ENCODE results near the gene SORCS2. TPM values are rescaled to one million over a fixed set of nuclear protein-coding genes. Genes with fewer than 3 reads are reported as not detected.

The SORCS2 gene
- polyA plus RNA-seq, 1 donor (not counting 4 experiments of a cell fraction or from before 2014, with no cell fraction given) = 0.09 TPM

- no peaks in the 10 kb centered on the region for H3K79me2 ChIP-seq (ENCODE audit: control insufficient read depth, insufficient read depth, low read length)
- FAIRE-seq (no peak), DNase-seq (ENCODE audit: low read depth, low spot score) (no peak)
- H3K4me2 ChIP-seq (ENCODE audit: control insufficient read depth, extremely low read depth, insufficient read depth, low read depth, low read length) = no peak overlapping the region
- H3K9me3 ChIP-seq (ENCODE audit: control insufficient read depth, low read depth, low read length) = no peaks in the 10 kb centered on the region
- dilution Hi-C loops (cut with MboI; ENCODE audit: extremely low pct_ligation_motif_present, low sequenced_read_pairs) = no loop called here
- H3K27ac ChIP-seq (ENCODE audit: control insufficient read depth, insufficient read depth, low read length) = no peak overlapping the region
- H3K36me3 ChIP-seq (ENCODE audit: control insufficient read depth in 2 of 2, extremely low read depth in 1 of 2, insufficient read depth in 2 of 2, low read length in 2 of 2) = no peaks in the 10 kb centered on the region
- H3K9me1 ChIP-seq (ENCODE audit: control insufficient read depth, extremely low read depth, insufficient read depth, low read length) = no peaks in the 10 kb centered on the region
- H4K20me1 ChIP-seq (ENCODE audit: control insufficient read depth, extremely low read depth, insufficient read depth, low read length) = peaks cover under 1% of the 10 kb centered on the region
- TF ChIP-seq EZH2 (IDR thresholded peaks at IDR 0.05; ENCODE audit: low read length) (no peak), CTCF (optimal IDR thresholded peaks at IDR 0.05 in 1 of 3, IDR thresholded peaks at IDR 0.05 in 1 of 3, conservative IDR thresholded peaks at IDR 0.05 in 1 of 3; ENCODE audit: extremely low read depth in 1 of 3, insufficient read depth in 2 of 3, low read length in 3 of 3) (no peak)
- H3K4me3 ChIP-seq (ENCODE audit: control insufficient read depth in 2 of 3, extremely low read depth in 1 of 3, insufficient read depth in 2 of 3, low read depth in 1 of 3, low read length in 3 of 3) = no peak overlapping the region
- H3K4me1 ChIP-seq (ENCODE audit: control insufficient read depth, extremely low read depth, insufficient read depth, low read length) = peaks cover 11% of the 10 kb centered on the region
- H3K9ac ChIP-seq (ENCODE audit: control insufficient read depth, extremely low read depth, insufficient read depth, low read length) = no peak overlapping the region
- no peak overlapping the region for H2AFZ ChIP-seq (ENCODE audit: control insufficient read depth, low read length)
- H3K27me3 ChIP-seq (ENCODE audit: control insufficient read depth, extremely low read depth, insufficient read depth, low read length) = peaks cover 15% of the 10 kb centered on the region
Observed at GRCh38 chr4:7332216-7333023, 140.1 kb downstream of the SORCS2 start.

- no peak overlapping the region for H3K9ac ChIP-seq (ENCODE audit: control insufficient read depth, extremely low read depth, insufficient read depth, low read length)
- no peak overlapping the region for H2AFZ ChIP-seq (ENCODE audit: control insufficient read depth, low read length)
- no peaks in the 10 kb centered on the region for H3K36me3 ChIP-seq (ENCODE audit: control insufficient read depth in 2 of 2, extremely low read depth in 1 of 2, insufficient read depth in 2 of 2, low read length in 2 of 2)
- H3K4me2 ChIP-seq (ENCODE audit: control insufficient read depth, extremely low read depth, insufficient read depth, low read depth, low read length) = no peak overlapping the region
- dilution Hi-C loops (cut with MboI; ENCODE audit: extremely low pct_ligation_motif_present, low sequenced_read_pairs) = no loop called here
- H3K79me2 ChIP-seq (ENCODE audit: control insufficient read depth, insufficient read depth, low read length) = no peaks in the 10 kb centered on the region
- FAIRE-seq (no peak), DNase-seq (ENCODE audit: low read depth, low spot score) (no peak)
- H4K20me1 ChIP-seq (ENCODE audit: control insufficient read depth, extremely low read depth, insufficient read depth, low read length) = no peaks in the 10 kb centered on the region
- H3K9me3 ChIP-seq (ENCODE audit: control insufficient read depth, low read depth, low read length) = peaks cover 2% of the 10 kb centered on the region
- no peak overlapping the region for H3K27ac ChIP-seq (ENCODE audit: control insufficient read depth, insufficient read depth, low read length)
- TF ChIP-seq EZH2 (IDR thresholded peaks at IDR 0.05; ENCODE audit: low read length) (no peak), CTCF (optimal IDR thresholded peaks at IDR 0.05 in 1 of 3, IDR thresholded peaks at IDR 0.05 in 1 of 3, conservative IDR thresholded peaks at IDR 0.05 in 1 of 3; ENCODE audit: extremely low read depth in 1 of 3, insufficient read depth in 2 of 3, low read length in 3 of 3) (no peak)
- H3K9me1 ChIP-seq (ENCODE audit: control insufficient read depth, extremely low read depth, insufficient read depth, low read length) = no peaks in the 10 kb centered on the region
- H3K4me3 ChIP-seq (ENCODE audit: control insufficient read depth in 2 of 3, extremely low read depth in 1 of 3, insufficient read depth in 2 of 3, low read depth in 1 of 3, low read length in 3 of 3) = no peak overlapping the region
- H3K27me3 ChIP-seq (ENCODE audit: control insufficient read depth, extremely low read depth, insufficient read depth, low read length) = peaks cover 15% of the 10 kb centered on the region
- H3K4me1 ChIP-seq (ENCODE audit: control insufficient read depth, extremely low read depth, insufficient read depth, low read length) = peaks cover 11% of the 10 kb centered on the region
Observed at GRCh38 chr4:7333024-7333780, 140.9 kb downstream of the SORCS2 start.

All from keratinocyte (primary cell).